ENCODE results near the gene YJEFN3.

DNA sequence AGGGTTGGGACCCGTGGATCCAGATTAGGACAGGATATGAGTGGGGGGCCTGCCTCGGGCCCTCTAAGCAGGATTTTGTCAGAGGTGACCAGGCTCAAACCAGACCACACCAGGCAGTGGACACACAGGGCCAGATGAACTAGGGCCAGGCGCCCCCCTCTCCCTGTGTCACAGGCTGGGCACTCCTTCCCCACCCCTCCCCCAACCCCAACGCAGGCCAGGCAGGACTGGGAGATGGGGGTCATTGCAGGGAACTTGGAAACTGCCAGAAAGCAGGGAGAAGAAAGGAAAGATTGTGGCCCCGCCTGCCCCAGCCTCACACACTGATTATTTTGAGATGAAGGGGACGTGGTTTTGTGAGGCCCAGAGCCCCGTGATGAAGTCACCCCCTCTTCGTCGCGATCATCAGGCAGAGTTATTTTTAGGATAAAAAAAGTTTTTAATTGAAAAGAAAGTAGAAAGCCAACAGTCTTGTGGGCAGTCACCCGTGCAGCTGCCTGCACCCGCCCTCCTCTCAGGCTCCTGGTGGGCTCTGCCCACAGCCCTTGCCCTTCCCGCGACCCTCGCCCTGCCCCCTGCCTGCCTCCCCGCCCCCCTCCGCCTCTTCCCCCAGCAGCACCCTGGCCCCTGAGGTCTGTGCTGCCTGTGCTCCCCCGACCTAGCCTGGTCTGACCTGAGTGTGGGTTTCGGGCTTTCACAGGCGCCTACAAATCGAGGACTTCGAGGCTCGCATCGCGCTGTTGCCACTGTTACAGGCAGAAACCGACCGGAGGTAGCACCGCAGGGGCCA is 1.9 kb upstream of the YJEFN3 start:
- no peak for TF ChIP-seq POLR2AphosphoS5 (IDR thresholded peaks at IDR 0.05; ENCODE audit: insufficient read depth, low read depth, low read length)
- TF ChIP-seq, protein P1, sequence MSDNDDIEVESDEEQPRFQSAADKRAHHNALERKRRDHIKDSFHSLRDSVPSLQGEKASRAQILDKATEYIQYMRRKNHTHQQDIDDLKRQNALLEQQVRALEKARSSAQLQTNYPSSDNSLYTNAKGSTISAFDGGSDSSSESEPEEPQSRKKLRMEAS (IDR thresholded peaks at IDR 0.05; ENCODE audit: insufficient read depth, insufficient read length): no peak
- TF ChIP-seq, protein P2, sequence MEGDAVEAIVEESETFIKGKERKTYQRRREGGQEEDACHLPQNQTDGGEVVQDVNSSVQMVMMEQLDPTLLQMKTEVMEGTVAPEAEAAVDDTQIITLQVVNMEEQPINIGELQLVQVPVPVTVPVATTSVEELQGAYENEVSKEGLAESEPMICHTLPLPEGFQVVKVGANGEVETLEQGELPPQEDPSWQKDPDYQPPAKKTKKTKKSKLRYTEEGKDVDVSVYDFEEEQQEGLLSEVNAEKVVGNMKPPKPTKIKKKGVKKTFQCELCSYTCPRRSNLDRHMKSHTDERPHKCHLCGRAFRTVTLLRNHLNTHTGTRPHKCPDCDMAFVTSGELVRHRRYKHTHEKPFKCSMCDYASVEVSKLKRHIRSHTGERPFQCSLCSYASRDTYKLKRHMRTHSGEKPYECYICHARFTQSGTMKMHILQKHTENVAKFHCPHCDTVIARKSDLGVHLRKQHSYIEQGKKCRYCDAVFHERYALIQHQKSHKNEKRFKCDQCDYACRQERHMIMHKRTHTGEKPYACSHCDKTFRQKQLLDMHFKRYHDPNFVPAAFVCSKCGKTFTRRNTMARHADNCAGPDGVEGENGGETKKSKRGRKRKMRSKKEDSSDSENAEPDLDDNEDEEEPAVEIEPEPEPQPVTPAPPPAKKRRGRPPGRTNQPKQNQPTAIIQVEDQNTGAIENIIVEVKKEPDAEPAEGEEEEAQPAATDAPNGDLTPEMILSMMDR (IDR thresholded peaks at IDR 0.05; ENCODE audit: extremely low read depth in 1 of 2, insufficient read depth in 1 of 2, low read depth in 1 of 2, low read length in 2 of 2): no peak
- TF ChIP-seq POLR2A (IDR thresholded peaks at IDR 0.05; ENCODE audit: low read depth, low read length): no peak
- TF ChIP-seq EZH2 (IDR thresholded peaks at IDR 0.05; ENCODE audit: borderline replicate concordance, low read depth, low read length, severe bottlenecking): no peak
- no peak for TF ChIP-seq FOS (IDR thresholded peaks at IDR 0.05; ENCODE audit: borderline replicate concordance, insufficient read depth, low read length)
